NCI-H446 (cell line): ENCODE data around the gene MDH1B.

Experiments
- DNase-seq, 2 experiments: peaks; one replicate each; lab custom pipeline; 2025; lab: John Stamatoyannopoulos, UW

The MDH1B gene

DNA sequence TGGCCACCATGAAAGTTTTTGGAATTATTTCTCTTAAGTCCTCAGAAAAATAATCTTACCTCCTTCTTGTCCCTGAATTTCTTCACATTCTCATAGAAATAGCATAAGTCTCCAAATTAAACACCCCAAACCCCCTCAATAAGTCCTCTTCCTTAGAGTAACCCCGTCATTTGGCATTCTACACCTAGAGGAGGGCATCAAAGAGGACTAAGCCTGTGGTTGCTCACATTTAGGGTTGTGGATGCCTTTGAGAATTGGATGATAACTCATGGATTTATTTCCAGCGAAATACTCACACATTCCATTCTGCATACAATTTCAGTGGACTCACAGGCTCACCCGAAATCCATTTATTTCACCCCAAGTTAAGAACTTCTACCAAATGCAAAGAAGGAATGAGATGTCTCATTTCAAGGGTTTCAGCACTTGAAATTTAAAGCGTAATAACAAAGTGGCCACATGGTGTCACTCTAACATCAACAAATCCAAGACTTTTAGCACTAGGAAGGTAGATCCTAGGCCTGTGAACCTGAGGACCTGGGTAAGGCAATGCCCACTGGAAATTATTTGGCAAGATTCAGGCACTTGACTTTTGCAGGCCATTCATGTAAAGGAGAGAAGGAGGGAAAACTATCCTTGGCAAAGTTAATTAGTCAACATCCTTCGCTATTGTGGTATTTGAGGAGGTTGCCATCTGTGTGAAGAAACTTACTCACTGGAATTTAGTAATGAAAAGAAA is 71.6 kb downstream of the MDH1B start:
- peak; percentile 60 to 79 for DNase-seq

DNA sequence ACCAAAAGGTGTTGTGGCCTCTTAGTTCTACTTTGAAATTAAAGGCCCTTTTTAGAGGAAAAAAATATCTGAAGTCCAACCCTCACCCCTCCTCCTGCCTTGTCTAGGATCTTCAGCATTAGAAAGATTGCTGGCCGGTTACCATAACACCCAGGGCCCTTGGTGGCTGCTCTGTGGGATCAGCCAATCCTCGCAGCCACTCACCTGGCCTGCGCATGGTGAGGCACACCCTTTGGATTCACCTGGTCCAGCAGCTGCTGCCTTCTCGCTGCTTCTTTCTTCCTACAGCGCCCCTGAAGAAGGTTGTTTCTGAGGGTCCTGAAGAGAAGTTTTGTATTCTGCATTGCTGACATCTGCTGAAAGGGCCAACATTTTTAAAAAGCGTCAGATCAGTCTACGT is 72.2 kb downstream of the MDH1B start:
- no peak for DNase-seq

DNA sequence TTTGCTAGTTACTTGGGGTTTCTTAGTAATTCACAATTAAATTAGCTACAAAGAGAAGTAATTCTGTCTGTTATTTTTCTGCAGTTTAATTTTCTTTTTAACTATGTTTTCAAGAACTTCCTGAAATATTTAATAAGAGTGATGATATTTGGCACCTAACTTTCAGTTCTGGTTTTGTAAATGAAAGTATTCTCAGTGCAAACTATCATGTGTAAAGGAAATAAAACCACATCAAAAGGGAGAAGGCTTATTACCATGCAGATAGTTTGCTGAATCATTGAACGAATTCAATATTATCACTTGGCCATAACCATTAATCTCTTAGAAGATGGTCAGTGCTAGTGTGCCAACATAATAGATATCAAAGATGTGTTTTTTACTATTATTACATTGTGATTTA is 76.1 kb downstream of the MDH1B start:
- no peak for DNase-seq

DNA sequence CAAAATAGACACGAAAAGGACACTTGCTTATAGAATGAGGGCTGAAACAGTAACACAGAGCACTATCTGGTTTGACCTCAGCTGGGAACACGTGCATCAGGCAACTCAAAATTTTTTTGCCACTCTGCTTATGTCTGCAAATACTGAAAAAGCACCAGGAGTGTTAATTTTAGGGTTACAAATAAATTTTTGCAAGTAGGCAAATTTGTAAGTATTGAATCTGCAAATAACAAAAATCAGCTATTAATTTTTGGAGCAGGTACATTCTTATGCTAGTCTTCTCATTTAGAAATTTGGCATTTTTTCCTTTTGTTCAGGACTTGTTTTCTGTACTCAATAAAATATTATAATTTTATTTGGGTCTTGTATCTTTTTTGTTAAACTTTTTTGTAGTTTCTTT is 76.7 kb downstream of the MDH1B start:
- no peak for DNase-seq
